ENCODE results near the gene PAIP2.

DNA sequence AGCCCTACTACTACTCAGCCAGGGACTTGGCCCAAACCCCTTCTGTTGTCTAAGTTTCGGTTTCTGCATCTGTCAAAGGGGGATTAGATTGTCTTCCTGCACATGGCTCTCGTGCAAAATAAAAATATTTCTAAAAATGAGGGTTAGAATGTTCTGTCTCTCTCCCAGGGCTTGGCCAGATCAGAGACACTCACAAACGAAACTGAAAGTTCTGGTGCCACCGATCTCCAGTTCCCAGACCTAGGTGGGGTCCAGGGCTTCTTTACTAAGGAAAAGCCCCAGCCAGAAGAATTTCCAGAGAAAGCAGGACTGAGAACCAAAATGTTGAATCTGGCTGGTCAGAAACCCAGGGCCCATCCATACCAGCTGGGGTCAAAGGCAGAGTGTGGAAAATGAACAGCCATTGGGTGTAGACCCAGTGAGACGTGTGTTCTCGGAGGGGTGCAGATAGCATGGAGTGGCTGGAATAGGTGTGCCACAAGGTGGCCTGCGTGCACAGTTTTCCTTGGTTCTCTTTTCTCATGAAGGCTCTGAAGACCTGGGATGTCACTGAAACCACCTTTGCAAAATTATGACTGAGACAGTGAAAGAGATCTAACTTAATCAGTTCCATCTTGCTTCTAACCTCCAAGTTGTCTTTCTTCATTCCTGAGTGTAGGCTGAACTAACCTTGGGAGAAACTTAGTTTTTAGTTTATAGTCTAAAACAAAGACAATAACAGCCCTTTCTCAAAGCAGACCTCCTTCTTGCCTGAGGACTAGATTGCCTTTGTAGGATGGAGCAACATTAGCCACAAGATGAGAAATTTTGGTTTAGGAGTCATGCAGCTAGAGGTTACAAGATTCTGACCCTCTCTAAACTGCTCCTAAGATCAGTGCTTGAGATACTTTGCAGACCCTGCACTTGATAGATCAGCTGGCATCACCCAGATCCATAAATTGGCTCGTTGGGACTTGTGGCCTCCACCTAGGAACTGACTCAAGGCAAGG, 43.7 kb downstream of the PAIP2 start:
- TF ChIP-seq, protein P1, sequence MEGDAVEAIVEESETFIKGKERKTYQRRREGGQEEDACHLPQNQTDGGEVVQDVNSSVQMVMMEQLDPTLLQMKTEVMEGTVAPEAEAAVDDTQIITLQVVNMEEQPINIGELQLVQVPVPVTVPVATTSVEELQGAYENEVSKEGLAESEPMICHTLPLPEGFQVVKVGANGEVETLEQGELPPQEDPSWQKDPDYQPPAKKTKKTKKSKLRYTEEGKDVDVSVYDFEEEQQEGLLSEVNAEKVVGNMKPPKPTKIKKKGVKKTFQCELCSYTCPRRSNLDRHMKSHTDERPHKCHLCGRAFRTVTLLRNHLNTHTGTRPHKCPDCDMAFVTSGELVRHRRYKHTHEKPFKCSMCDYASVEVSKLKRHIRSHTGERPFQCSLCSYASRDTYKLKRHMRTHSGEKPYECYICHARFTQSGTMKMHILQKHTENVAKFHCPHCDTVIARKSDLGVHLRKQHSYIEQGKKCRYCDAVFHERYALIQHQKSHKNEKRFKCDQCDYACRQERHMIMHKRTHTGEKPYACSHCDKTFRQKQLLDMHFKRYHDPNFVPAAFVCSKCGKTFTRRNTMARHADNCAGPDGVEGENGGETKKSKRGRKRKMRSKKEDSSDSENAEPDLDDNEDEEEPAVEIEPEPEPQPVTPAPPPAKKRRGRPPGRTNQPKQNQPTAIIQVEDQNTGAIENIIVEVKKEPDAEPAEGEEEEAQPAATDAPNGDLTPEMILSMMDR (IDR thresholded peaks at IDR 0.05) = peak in 1 of 3 experiments; percentile 23
- TF ChIP-seq EP300 (IDR thresholded peaks at IDR 0.05) (no peak), POLR2AphosphoS5 (IDR thresholded peaks at IDR 0.05) (no peak)

Measured in esophagus muscularis mucosa (tissue), 4 donors.